H1 (cell line): ENCODE results near the gene ARHGAP42. TPM values are rescaled to one million over a fixed set of nuclear protein-coding genes. Genes with fewer than 3 reads are reported as not detected.

Experiments used
- CTCF ChIA-PET: fragments of 300-600 bp; sonication (Branson Sonifier 250); formaldehyde crosslinking; loops from one replicate; lab custom pipeline; 2021; ENCODE audit not compliant: partially characterized antibody; lab: Charles Lee
- POLR2A ChIA-PET: fragments of 300-600 bp; sonication (Branson Sonifier 250); formaldehyde crosslinking; loops from one replicate; lab custom pipeline; 2021; ENCODE audit warnings: inconsistent platforms; ENCODE audit not compliant: partially characterized antibody; lab: Charles Lee
- DNase-seq, 2 experiments: peaks; one replicate each; pipeline versions ENCODE4 v3.0.0 to v3.0.0-alpha.2; 2010 to 2022; ENCODE audit warnings: low spot score in 2 of 2, low read depth in 1 of 2, mixed read lengths in 1 of 2
- FAIRE-seq: peaks from 2 replicates; lab custom pipeline; 2011; peaks lifted over from hg19 to GRCh38; lab: Jason Lieb, UNC
- H2AFZ ChIP-seq: 2 replicates; pipeline ENCODE4 v1.8.1; 2012; ENCODE audit warnings: low read length, inconsistent platforms
- H2AK5ac ChIP-seq: 2 replicates; pipeline ENCODE4 v1.6.1; 2013; ENCODE audit warnings: low read depth, low read length
- H2BK120ac ChIP-seq: replicated peaks from 2 replicates; pipeline ENCODE3; 2013; ENCODE audit warnings: low read depth, low read length, inconsistent platforms
- H2BK12ac ChIP-seq: 2 replicates; pipeline ENCODE4 v1.6.1; 2013; ENCODE audit warnings: low read depth, low read length
- H2BK15ac ChIP-seq: 2 replicates; pipeline ENCODE4 v1.6.1; 2013; ENCODE audit warnings: low read length
- H2BK20ac ChIP-seq: 2 replicates; pipeline ENCODE4 v1.6.1; 2013; ENCODE audit warnings: low read length
- H2BK5ac ChIP-seq: 2 replicates; pipeline ENCODE4 v1.6.1; 2013; ENCODE audit warnings: low read depth, low read length
- H3K14ac ChIP-seq: 2 replicates; pipeline ENCODE4 v1.6.1; 2013; ENCODE audit warnings: inconsistent platforms; ENCODE audit not compliant: insufficient read length
- H3K18ac ChIP-seq: 2 replicates; pipeline ENCODE4 v1.6.1; 2013; ENCODE audit warnings: low read length; ENCODE audit errors: extremely low read depth
- H3K23ac ChIP-seq: 2 replicates; pipeline ENCODE4 v1.6.1; 2013; ENCODE audit warnings: inconsistent platforms; ENCODE audit not compliant: insufficient read length
- H3K23me2 ChIP-seq: 2 replicates; pipeline ENCODE4 v1.6.1; 2013; ENCODE audit warnings: low read depth, low read length
- H3K27ac ChIP-seq: 2 replicates; pipeline ENCODE4 v1.6.1; 2011; ENCODE audit warnings: low read depth, low read length, inconsistent platforms
- H3K27me3 ChIP-seq, 4 experiments: replicated peaks in 1 of 4; 1 replicate in 1 of 4; 2 replicates in 3 of 4; pipeline versions ENCODE4 v1.6.1 to v1.8.1; 2011 to 2013; ENCODE audit warnings: low read length in 3 of 4, mild to moderate bottlenecking in 3 of 4, inconsistent platforms in 2 of 4, mixed read lengths in 2 of 4, moderate library complexity in 1 of 4; ENCODE audit not compliant: control insufficient read depth in 3 of 4, insufficient read depth in 3 of 4; ENCODE audit errors: extremely low read depth in 1 of 4
- H3K36me3 ChIP-seq, 4 experiments: 2 replicates each; pipeline versions ENCODE4 v1.6.1 to v1.8.1; 2011 to 2013; ENCODE audit warnings: mild to moderate bottlenecking in 4 of 4, low read length in 3 of 4, moderate library complexity in 2 of 4, control low read depth in 1 of 4, inconsistent platforms in 1 of 4; ENCODE audit not compliant: insufficient read depth in 4 of 4, control insufficient read depth in 2 of 4
- H3K4ac ChIP-seq: replicated peaks from 2 replicates; pipeline ENCODE3; 2013; ENCODE audit warnings: low read length, low read depth, mixed read lengths, inconsistent platforms; ENCODE audit not compliant: insufficient read length
- H3K4me1 ChIP-seq, 4 experiments: replicated peaks in 1 of 4; 1 replicate in 1 of 4; 2 replicates in 3 of 4; pipeline versions ENCODE4 v1.6.1 to v1.8.1; 2011 to 2013; ENCODE audit warnings: low read length in 3 of 4, inconsistent platforms in 2 of 4, mixed read lengths in 1 of 4; ENCODE audit not compliant: insufficient read depth in 4 of 4, control insufficient read depth in 3 of 4
- H3K4me2 ChIP-seq, 2 experiments: 2 replicates each; pipeline versions ENCODE4 v1.6.1 to v1.8.1; 2011 to 2013; ENCODE audit warnings: low read depth in 2 of 2, low read length in 2 of 2, control low read depth in 1 of 2, inconsistent platforms in 1 of 2, mild to moderate bottlenecking in 1 of 2; ENCODE audit not compliant: insufficient read depth in 1 of 2
- H3K4me3 ChIP-seq, 4 experiments: fragments of 200-600, 300-600 bp in 1 of 4; sonication (generic), shearing (Covaris generic), sonication (Bioruptor Twin) in 1 of 4; 2 replicates each; pipeline versions ENCODE4 v1.5.1 to v1.8.1; 2011 to 2016; ENCODE audit warnings: low read length in 4 of 4, low read depth in 3 of 4, control low read depth in 2 of 4, inconsistent platforms in 2 of 4, mild to moderate bottlenecking in 2 of 4, mixed read lengths in 1 of 4, moderate library complexity in 1 of 4; ENCODE audit not compliant: insufficient read depth in 2 of 4; ENCODE audit errors: extremely low read depth in 1 of 4
- H3K56ac ChIP-seq: replicated peaks from 2 replicates; pipeline ENCODE3; 2013; ENCODE audit warnings: low read depth, mild to moderate bottlenecking, mixed read lengths, low read length, inconsistent platforms; ENCODE audit not compliant: insufficient read length
- H3K79me1 ChIP-seq: 2 replicates; pipeline ENCODE4 v1.6.1; 2013; ENCODE audit warnings: low read depth, low read length, control low read depth
- H3K79me2 ChIP-seq, 2 experiments: 2 replicates each; pipeline versions ENCODE4 v1.6.1 to v1.8.1; 2012 to 2013; ENCODE audit warnings: low read length in 2 of 2, mild to moderate bottlenecking in 2 of 2, inconsistent platforms in 1 of 2; ENCODE audit not compliant: insufficient read depth in 2 of 2, control insufficient read depth in 1 of 2
- H3K9ac ChIP-seq, 4 experiments: replicated peaks in 1 of 4; 1 replicate in 1 of 4; 2 replicates in 3 of 4; pipeline versions ENCODE4 v1.6.1 to v1.8.1; 2011 to 2013; ENCODE audit warnings: low read depth in 3 of 4, low read length in 3 of 4, control low read depth in 2 of 4, mild to moderate bottlenecking in 2 of 4, moderate library complexity in 2 of 4, inconsistent platforms in 1 of 4; ENCODE audit errors: extremely low read depth in 1 of 4
- H3K9me3 ChIP-seq, 2 experiments: 2 replicates each; pipeline versions ENCODE4 v1.6.1 to v1.8.1; 2012 to 2013; ENCODE audit warnings: mild to moderate bottlenecking in 2 of 2, moderate library complexity in 2 of 2, control low read depth in 1 of 2, inconsistent platforms in 1 of 2, low read depth in 1 of 2, low read length in 1 of 2, mixed read lengths in 1 of 2; ENCODE audit not compliant: insufficient read depth in 2 of 2
- H4K20me1 ChIP-seq, 2 experiments: replicated peaks in 1 of 2; 2 replicates each; pipeline versions ENCODE3 to v1.8.1; 2011 to 2013; ENCODE audit warnings: inconsistent platforms in 2 of 2, low read length in 2 of 2, mild to moderate bottlenecking in 1 of 2; ENCODE audit not compliant: insufficient read depth in 2 of 2, control insufficient read depth in 1 of 2
- H4K5ac ChIP-seq: 2 replicates; pipeline ENCODE4 v1.6.1; 2013; ENCODE audit warnings: low read length, low read depth, mixed read lengths, inconsistent platforms; ENCODE audit not compliant: insufficient read length
- H4K8ac ChIP-seq: 2 replicates; pipeline ENCODE4 v1.8.0; 2013; ENCODE audit warnings: mild to moderate bottlenecking, moderate library complexity, low read length, inconsistent platforms; ENCODE audit not compliant: insufficient read depth; ENCODE audit errors: extremely low read depth
- H4K91ac ChIP-seq: replicated peaks from 2 replicates; pipeline ENCODE3; 2013; ENCODE audit warnings: low read length, mixed read lengths, inconsistent platforms; ENCODE audit not compliant: insufficient read length
- ASH2L ChIP-seq: fragments of 200-600, 300-600 bp; sonication (generic); IDR thresholded peaks from one replicate; pipeline ENCODE4 v1.7.1; 2017; ENCODE audit warnings: low read length
- EGR1 ChIP-seq: IDR thresholded peaks from 2 replicates; pipeline ENCODE4 v1.6.1; 2011; ENCODE audit warnings: low read depth, low read length, borderline replicate concordance
- JUND ChIP-seq: IDR thresholded peaks from 2 replicates; pipeline ENCODE4 v1.6.1; 2011; ENCODE audit warnings: mild to moderate bottlenecking, improper control_type of control experiment, low read length
- NANOG ChIP-seq: IDR thresholded peaks from 2 replicates; pipeline ENCODE4 v1.6.1; 2011; ENCODE audit warnings: low read length, low read depth, mild to moderate bottlenecking, inconsistent platforms; ENCODE audit not compliant: insufficient read depth, poor library complexity, severe bottlenecking
- POU5F1 ChIP-seq: IDR thresholded peaks from 2 replicates; pipeline ENCODE4 v1.6.1; 2011; ENCODE audit warnings: low read depth, mild to moderate bottlenecking, low read length, moderate library complexity
- RAD21 ChIP-seq, 2 experiments: IDR thresholded peaks in 1 of 2; conservative IDR thresholded peaks in 1 of 2; 2 replicates each; pipeline ENCODE4 v1.6.1; 2011; ENCODE audit warnings: low read depth in 2 of 2, low read length in 2 of 2, improper control_type of control experiment in 1 of 2, inconsistent platforms in 1 of 2, mild to moderate bottlenecking in 1 of 2, moderate library complexity in 1 of 2
- RFX5 ChIP-seq: IDR thresholded peaks from 2 replicates; pipeline ENCODE4 v1.6.1; 2011; ENCODE audit warnings: low read depth, low read length, improper control_type of control experiment, borderline replicate concordance
- SUZ12 ChIP-seq: fragments of 200-600 bp; sonication (generic); IDR thresholded peaks from 2 replicates; pipeline ENCODE4 v1.6.1; 2012; ENCODE audit warnings: mild to moderate bottlenecking, inconsistent platforms, low read length, moderate library complexity, mixed read lengths
- WGBS, 2 experiments: shearing (Covaris generic) in 1 of 2; methylation state at CpG; one replicate each; pipeline versions ENCODE4 v1.1.6 to v1.1.7; 2013 to 2015; ENCODE audit warnings: low lambda C conversion rate in 2 of 2, mixed read lengths in 2 of 2, inconsistent platforms in 1 of 2, low coverage in 1 of 2, missing lambda C conversion rate in 1 of 2; ENCODE audit not compliant: insufficient replicate concordance in 2 of 2, insufficient coverage in 1 of 2, insufficient read length in 1 of 2; ENCODE audit errors: extremely low coverage in 1 of 2, missing lambda C conversion rate in 1 of 2; 5-methylcytosine and 5-hydroxymethylcytosine counted together
- polyA plus RNA-seq, 7 experiments: library from polyadenylated mRNA; depleted of rRNA in 3 of 7; stranded (reverse) in 5 of 7; unstranded in 2 of 7; fragments of >200 nt in 5 of 7; fragments of 200-250 nt in 2 of 7; gene quantifications; 1 replicate in 5 of 7; 2 replicates in 1 of 7; 4 replicates in 1 of 7; pipeline versions ENCODE4 v1.2.1 to v1.2.3, GENCODE V29; 2011 to 2013; ENCODE audit warnings: missing spikeins in 2 of 7, mixed read lengths in 2 of 7
- total RNA-seq: library from RNA; stranded (reverse); fragmentation: NEBNext Ultra II Directional; extraction: Animal tissue kit (Norgen Biotek cat#: 25700); gene quantifications from 2 replicates; pipeline ENCODE4 v1.2.1, GENCODE V29; 2021

ARHGAP42 gene
- total and polyA plus RNA-seq, 2 of the 8 experiments (the other 6 are each of a cell fraction or from before 2014, with no cell fraction given), result 22.2 to 33.5 TPM

DNA sequence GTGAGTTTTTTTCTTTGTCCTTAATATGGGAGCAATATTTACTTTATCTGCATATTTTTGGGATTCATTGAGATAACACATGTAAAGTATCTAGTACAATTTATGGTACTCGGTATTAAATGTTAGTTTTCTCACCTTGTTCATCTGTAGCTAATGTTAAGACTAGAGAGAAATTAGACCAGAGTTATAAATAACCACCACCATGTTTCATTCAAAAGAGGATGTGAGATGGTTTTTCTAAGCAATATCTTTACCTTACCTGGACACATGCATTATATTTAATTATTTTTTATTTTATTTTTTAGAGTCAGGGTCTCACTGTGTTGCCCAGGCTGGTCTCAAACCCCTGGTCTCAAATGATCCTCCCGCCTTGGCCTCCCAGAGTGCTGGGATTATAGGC is 18.4 kb downstream of the ARHGAP42 start:
- H2BK5ac ChIP-seq, result no peak overlapping the region
- H3K79me1 ChIP-seq, result no peaks in the 10 kb centered on the region
- H3K27ac ChIP-seq, result no peak overlapping the region
- H2BK15ac ChIP-seq, result no peak overlapping the region
- TF ChIP-seq RAD21 (IDR thresholded peaks at IDR 0.05 in 1 of 2, conservative IDR thresholded peaks at IDR 0.05 in 1 of 2; ENCODE audit: low read depth in 2 of 2, low read length in 2 of 2) (no peak), SUZ12 (no peak), EGR1 (no peak), RFX5 (no peak), ASH2L (no peak), POU5F1 (no peak), JUND (no peak), NANOG (no peak)
- TF ChIP-seq, all 59 proteins: peak for 0
- Histone ChIP-seq H3K23ac (no peak overlapping the region), H3K9me3 (no peaks in the 10 kb centered on the region), H4K5ac (no peak overlapping the region), H3K9ac (no peak overlapping the region), H2BK20ac (no peak overlapping the region), H3K79me2 (peaks cover 0 to 89% of the 10 kb centered on the region in 2 experiments; a peak in 3 of 4 replicates), H4K8ac (no peak overlapping the region), H3K4me3 (no peak overlapping the region), H3K14ac (no peak overlapping the region), H3K18ac (no peak overlapping the region), H3K4me1 (peaks cover 0 to 5% (median 4%) of the 10 kb centered on the region in 4 experiments; a peak in 3 of 7 replicates), H2BK120ac (no peak overlapping the region), H4K20me1 (no peaks in the 10 kb centered on the region), H2BK12ac (no peak overlapping the region; the same call in 1 of the 2 replicates), H3K56ac (no peak overlapping the region), H3K36me3 (peaks cover 0 to 8% (median 4%) of the 10 kb centered on the region in 4 experiments; a peak in 2 of 8 replicates), H2AK5ac (no peak overlapping the region), H3K4me2 (no peak overlapping the region), H3K23me2 (no peaks in the 10 kb centered on the region), H3K4ac (no peak overlapping the region), H3K27me3 (no peaks in the 10 kb centered on the region), H4K91ac (no peak overlapping the region), H2AFZ (no peak overlapping the region)
- DNase-seq, result no peak
- ChIA-PET POLR2A (interaction anchor here (1.4 kb wide), 1 partner anchor 12 kb away, joined by 4 read pairs; no protein-coding TSS in a partner anchor), CTCF (interaction anchor here (0.6 to 2.9 kb wide), 7 partner anchors 18 to 1282 kb away, joined by 3 to 12 read pairs (median 3); no protein-coding TSS in a partner anchor)
- 91% methylated on average over 2 of the region's 2 CpGs; no CpG with 5 or more reads in 1 of the 2 experiments for WGBS, 2 experiments
- no peak for FAIRE-seq
